Keratinocyte (primary cell): Measurements from ENCODE around the gene SERGEF. TPM values are rescaled to one million over a fixed set of nuclear protein-coding genes. Genes with fewer than 3 reads are reported as not detected.

Experiments
- DNase-seq: peaks from one replicate; pipeline ENCODE4 v3.0.0-alpha.2; 2011; ENCODE audit warnings: low read depth, missing footprints, low spot score
- FAIRE-seq: peaks from 2 replicates; lab custom pipeline; 2011; peaks lifted over from hg19 to GRCh38; lab: Jason Lieb, UNC
- H2AFZ ChIP-seq: 2 replicates; pipeline ENCODE4 v1.6.0; 2012; ENCODE audit warnings: low read length, control low read depth, inconsistent platforms; ENCODE audit not compliant: control insufficient read depth
- H3K27ac ChIP-seq: 2 replicates; pipeline ENCODE4 v1.5.1; 2011; ENCODE audit warnings: low read length; ENCODE audit not compliant: control insufficient read depth, insufficient read depth
- H3K27me3 ChIP-seq: 3 replicates; pipeline ENCODE4 v1.6.0; 2011; ENCODE audit warnings: low read length; ENCODE audit not compliant: control insufficient read depth, insufficient read depth; ENCODE audit errors: extremely low read depth
- H3K36me3 ChIP-seq, 2 experiments: 2 replicates in 1 of 2; 3 replicates in 1 of 2; pipeline ENCODE4 v1.5.1; 2011; ENCODE audit warnings: low read length in 2 of 2, mild to moderate bottlenecking in 1 of 2; ENCODE audit not compliant: control insufficient read depth in 2 of 2, insufficient read depth in 2 of 2; ENCODE audit errors: extremely low read depth in 1 of 2
- H3K4me1 ChIP-seq: 3 replicates; pipeline ENCODE4 v1.5.1; 2011; ENCODE audit warnings: low read length; ENCODE audit not compliant: control insufficient read depth, insufficient read depth; ENCODE audit errors: extremely low read depth
- H3K4me2 ChIP-seq: 3 replicates; pipeline ENCODE4 v1.6.0; 2011; ENCODE audit warnings: low read depth, low read length; ENCODE audit not compliant: control insufficient read depth, insufficient read depth; ENCODE audit errors: extremely low read depth
- H3K4me3 ChIP-seq, 3 experiments: fragments of 200-600 bp in 1 of 3; sonication (generic) in 1 of 3; 2 replicates in 2 of 3; 3 replicates in 1 of 3; pipeline ENCODE4 v1.5.1; 2011 to 2016; ENCODE audit warnings: low read length in 3 of 3, mild to moderate bottlenecking in 3 of 3, control low read depth in 2 of 3, inconsistent platforms in 1 of 3, low read depth in 1 of 3, mixed read lengths in 1 of 3, mixed run types in 1 of 3, moderate library complexity in 1 of 3; ENCODE audit not compliant: control insufficient read depth in 2 of 3, insufficient read depth in 2 of 3; ENCODE audit errors: extremely low read depth in 1 of 3
- H3K79me2 ChIP-seq: 2 replicates; pipeline ENCODE4 v1.6.0; 2012; ENCODE audit warnings: low read length; ENCODE audit not compliant: control insufficient read depth, insufficient read depth
- H3K9ac ChIP-seq: 3 replicates; pipeline ENCODE4 v1.6.0; 2011; ENCODE audit warnings: low read length; ENCODE audit not compliant: control insufficient read depth, insufficient read depth; ENCODE audit errors: extremely low read depth
- H3K9me1 ChIP-seq: 3 replicates; pipeline ENCODE4 v1.6.0; 2011; ENCODE audit warnings: low read length; ENCODE audit not compliant: control insufficient read depth, insufficient read depth; ENCODE audit errors: extremely low read depth
- H3K9me3 ChIP-seq: 2 replicates; pipeline ENCODE4 v1.5.1; 2012; ENCODE audit warnings: low read depth, low read length; ENCODE audit not compliant: control insufficient read depth
- H4K20me1 ChIP-seq: 3 replicates; pipeline ENCODE4 v1.6.0; 2011; ENCODE audit warnings: low read length; ENCODE audit not compliant: control insufficient read depth, insufficient read depth; ENCODE audit errors: extremely low read depth
- EZH2 ChIP-seq: IDR thresholded peaks from one replicate; pipeline ENCODE4 v1.6.1; 2012; ENCODE audit warnings: inconsistent platforms, mild to moderate bottlenecking, low read length, moderate library complexity
- dilution Hi-C: fragments of 300-500 bp; cut with MboI; formaldehyde crosslinking; loops from one replicate; pipeline ENCODE4 v1.7.0; 2020; ENCODE audit warnings: low sequenced_read_pairs; ENCODE audit not compliant: extremely low pct_ligation_motif_present
- polyA plus RNA-seq, 5 experiments: library from polyadenylated mRNA; depleted of rRNA in 3 of 5; stranded (reverse) in 3 of 5; stranded (forward) in 1 of 5; unstranded in 1 of 5; fragments of >200 nt; gene quantifications; 1 replicate in 1 of 5; 2 replicates in 3 of 5; 3 replicates in 1 of 5; pipeline versions ENCODE4 v1.2.1 to v1.2.3, GENCODE V29; 2011 to 2012; ENCODE audit warnings: missing spikeins in 2 of 5, low read depth in 1 of 5, low replicate concordance in 1 of 5
- TF ChIP-seq, protein P1 (sequence below), 3 experiments: IDR thresholded peaks in 1 of 3; conservative IDR thresholded peaks in 1 of 3; optimal IDR thresholded peaks in 1 of 3; 2 replicates in 2 of 3; 3 replicates in 1 of 3; pipeline versions ENCODE3 to v1.5.1; 2011; ENCODE audit warnings: low read length in 3 of 3, mild to moderate bottlenecking in 3 of 3, moderate library complexity in 2 of 3, control low read depth in 1 of 3, inconsistent platforms in 1 of 3; ENCODE audit not compliant: insufficient read depth in 2 of 3; ENCODE audit errors: extremely low read depth in 1 of 3

Gene SERGEF
- polyA plus RNA-seq, 1 donor (not counting 4 experiments of a cell fraction or from before 2014, with no cell fraction given), result 15.6 TPM

DNA sequence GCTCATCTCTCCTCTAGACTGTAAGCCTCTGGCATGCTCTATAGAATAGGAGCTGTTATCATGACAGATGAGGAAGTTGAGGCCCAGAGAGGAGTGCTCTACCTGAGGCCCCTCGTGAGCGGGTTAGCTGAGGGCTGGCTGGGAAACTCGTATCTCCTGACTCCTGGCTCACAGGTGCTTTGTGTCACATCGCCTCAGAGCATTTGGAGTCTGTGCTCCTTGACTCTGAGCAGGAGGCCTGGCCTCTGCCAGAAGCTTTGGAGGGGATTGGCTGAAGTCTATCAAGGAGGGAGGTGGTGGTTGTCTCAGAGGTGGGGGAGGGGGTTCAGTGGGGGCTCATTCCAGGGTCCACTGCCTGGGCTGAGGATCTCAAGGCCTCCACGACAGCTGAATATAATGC lies 270.8 kb downstream of the SERGEF start:
- DNase-seq (no peak), FAIRE-seq (no peak)
- TF ChIP-seq EZH2, result no peak
- TF ChIP-seq, protein P1, sequence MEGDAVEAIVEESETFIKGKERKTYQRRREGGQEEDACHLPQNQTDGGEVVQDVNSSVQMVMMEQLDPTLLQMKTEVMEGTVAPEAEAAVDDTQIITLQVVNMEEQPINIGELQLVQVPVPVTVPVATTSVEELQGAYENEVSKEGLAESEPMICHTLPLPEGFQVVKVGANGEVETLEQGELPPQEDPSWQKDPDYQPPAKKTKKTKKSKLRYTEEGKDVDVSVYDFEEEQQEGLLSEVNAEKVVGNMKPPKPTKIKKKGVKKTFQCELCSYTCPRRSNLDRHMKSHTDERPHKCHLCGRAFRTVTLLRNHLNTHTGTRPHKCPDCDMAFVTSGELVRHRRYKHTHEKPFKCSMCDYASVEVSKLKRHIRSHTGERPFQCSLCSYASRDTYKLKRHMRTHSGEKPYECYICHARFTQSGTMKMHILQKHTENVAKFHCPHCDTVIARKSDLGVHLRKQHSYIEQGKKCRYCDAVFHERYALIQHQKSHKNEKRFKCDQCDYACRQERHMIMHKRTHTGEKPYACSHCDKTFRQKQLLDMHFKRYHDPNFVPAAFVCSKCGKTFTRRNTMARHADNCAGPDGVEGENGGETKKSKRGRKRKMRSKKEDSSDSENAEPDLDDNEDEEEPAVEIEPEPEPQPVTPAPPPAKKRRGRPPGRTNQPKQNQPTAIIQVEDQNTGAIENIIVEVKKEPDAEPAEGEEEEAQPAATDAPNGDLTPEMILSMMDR (optimal IDR thresholded peaks at IDR 0.05 in 1 of 3, IDR thresholded peaks at IDR 0.05 in 1 of 3, conservative IDR thresholded peaks at IDR 0.05 in 1 of 3; ENCODE audit: extremely low read depth in 1 of 3, insufficient read depth in 2 of 3, low read length in 3 of 3), result no peak
- Histone ChIP-seq H3K4me3 (no peak overlapping the region), H3K27ac (no peak overlapping the region), H2AFZ (no peak overlapping the region), H3K4me2 (no peak overlapping the region), H3K36me3 (no peaks in the 10 kb centered on the region), H3K9ac (no peak overlapping the region), H3K9me3 (no peaks in the 10 kb centered on the region), H3K9me1 (no peaks in the 10 kb centered on the region), H3K79me2 (no peaks in the 10 kb centered on the region), H3K4me1 (no peaks in the 10 kb centered on the region), H3K27me3 (peaks cover 19% of the 10 kb centered on the region), H4K20me1 (no peaks in the 10 kb centered on the region)
- dilution Hi-C loops, result no loop called here

DNA sequence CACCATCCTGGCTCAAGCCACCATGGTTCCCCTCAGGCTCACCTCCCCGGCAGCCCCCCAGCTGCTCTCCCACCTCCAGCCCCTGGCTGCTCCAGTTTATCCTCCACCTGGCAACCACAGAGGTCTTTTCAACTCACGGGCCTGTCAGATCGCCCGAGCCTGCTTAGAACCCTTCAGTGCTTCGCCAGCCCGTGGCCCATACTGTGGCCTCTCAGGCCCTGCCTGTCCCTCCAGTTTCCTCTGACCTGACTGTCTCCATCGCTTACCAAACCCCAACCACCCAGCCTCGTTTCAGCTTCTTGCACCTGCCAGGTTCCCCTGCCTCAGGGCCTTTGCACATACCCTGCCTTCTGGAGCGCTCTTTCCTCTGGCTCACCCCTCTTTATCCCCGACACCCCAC lies 271.4 kb downstream of the SERGEF start:
- no peaks in the 10 kb centered on the region for H3K79me2 ChIP-seq
- no peak overlapping the region for H3K27ac ChIP-seq
- H3K36me3 ChIP-seq, result no peaks in the 10 kb centered on the region
- DNase-seq (no peak), FAIRE-seq (no peak)
- H3K4me3 ChIP-seq, result no peak overlapping the region
- dilution Hi-C loops, result no loop called here
- no peak overlapping the region for H3K9ac ChIP-seq
- H3K4me2 ChIP-seq, result no peak overlapping the region
- H3K27me3 ChIP-seq, result peaks cover 22% of the 10 kb centered on the region
- H3K4me1 ChIP-seq, result no peaks in the 10 kb centered on the region
- no peaks in the 10 kb centered on the region for H3K9me3 ChIP-seq
- no peaks in the 10 kb centered on the region for H3K9me1 ChIP-seq
- H4K20me1 ChIP-seq, result no peaks in the 10 kb centered on the region
- TF ChIP-seq, protein P1 (optimal IDR thresholded peaks at IDR 0.05 in 1 of 3, IDR thresholded peaks at IDR 0.05 in 1 of 3, conservative IDR thresholded peaks at IDR 0.05 in 1 of 3; ENCODE audit: extremely low read depth in 1 of 3, insufficient read depth in 2 of 3, low read length in 3 of 3), result no peak
- no peak for TF ChIP-seq EZH2
- H2AFZ ChIP-seq, result no peak overlapping the region
